ENCODE results near the gene PGM2.

GRCh38 chr4:37889849-37890800, 63.6 kb downstream of the PGM2 start:
- TF ChIP-seq CTCF (conservative IDR thresholded peaks at IDR 0.05; ENCODE audit: low read depth, low read length), result no peak
- TF ChIP-seq EZH2 (IDR thresholded peaks at IDR 0.05; ENCODE audit: borderline replicate concordance, low read depth, low read length, poor library complexity, severe bottlenecking), result no peak

All from A673 (cell line).